Activated naive CD4-positive, alpha-beta T cell (primary cell): Measurements from ENCODE around the gene RPS19.
"Not testable (repeated sequence)": the region's sequence is repeated elsewhere in the genome, so short reads cannot be mapped to it uniquely, and the experiment has no call there.

Experiments used
- DNase-seq, 4 experiments: peaks; one replicate each; lab custom pipeline; 2025; lab: John Stamatoyannopoulos, UW

Gene RPS19

DNA sequence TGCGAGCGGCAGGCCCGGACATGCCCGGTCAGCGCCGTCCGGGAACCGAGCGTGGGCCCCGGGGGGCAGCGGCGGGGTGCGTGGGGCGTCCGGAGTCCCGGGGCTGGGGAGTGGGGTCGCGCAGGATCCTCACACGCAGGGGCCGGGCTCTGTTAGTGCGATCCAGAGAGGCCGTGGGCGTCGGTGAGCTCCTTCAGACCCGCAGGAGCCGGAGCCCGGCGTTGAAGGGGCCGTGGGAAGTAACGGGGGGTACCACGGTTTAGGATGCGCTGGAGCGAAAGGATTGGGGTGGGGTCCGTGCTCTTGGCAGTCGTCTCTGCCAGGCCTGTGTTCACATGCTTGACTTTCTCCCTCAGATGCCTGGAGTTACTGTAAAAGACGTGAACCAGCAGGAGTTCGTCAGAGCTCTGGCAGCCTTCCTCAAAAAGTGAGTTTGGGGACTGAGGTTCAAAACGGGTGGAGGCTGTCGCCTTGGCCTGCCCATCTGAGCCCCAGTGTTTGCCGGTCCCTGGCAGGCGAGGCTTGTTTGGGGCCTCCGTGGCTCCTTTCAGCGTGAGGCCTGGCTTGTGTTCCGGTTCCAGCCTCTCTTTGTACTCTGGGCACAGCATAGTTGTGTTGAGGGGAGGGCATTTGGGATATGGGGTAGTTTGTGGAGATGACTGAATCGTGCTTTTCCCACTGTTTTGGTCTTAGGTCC, 512 bp downstream of the RPS19 start:
- no peak for DNase-seq

DNA sequence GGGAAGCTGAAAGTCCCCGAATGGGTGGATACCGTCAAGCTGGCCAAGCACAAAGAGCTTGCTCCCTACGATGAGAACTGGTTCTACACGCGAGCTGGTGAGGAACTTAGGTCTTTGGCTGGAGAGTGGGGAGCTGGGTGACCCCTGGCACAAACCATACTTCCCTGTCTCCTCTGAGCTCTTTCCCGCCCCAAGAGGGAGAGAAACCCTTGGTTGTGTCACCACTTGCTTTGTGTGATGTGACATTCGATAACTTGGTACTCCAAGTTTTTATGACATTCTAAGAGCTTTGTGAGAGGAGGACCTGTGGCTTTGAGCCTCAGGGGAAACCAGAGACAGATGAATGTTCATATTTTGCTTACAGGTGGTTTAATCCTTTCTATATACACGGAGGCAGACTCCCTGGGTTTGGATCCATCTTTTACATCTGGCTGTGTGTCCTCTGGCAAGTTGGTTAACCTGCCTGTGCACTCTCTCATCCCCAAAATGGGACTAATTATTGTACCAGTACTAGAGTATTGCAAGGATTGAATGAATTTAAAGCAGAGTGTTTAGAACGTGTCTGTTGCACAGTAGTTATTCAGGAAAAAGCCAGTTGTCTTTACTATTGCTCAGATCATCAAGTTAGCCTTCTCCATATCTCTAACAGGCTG, 1.2 kb downstream of the RPS19 start:
- DNase-seq = no peak

DNA sequence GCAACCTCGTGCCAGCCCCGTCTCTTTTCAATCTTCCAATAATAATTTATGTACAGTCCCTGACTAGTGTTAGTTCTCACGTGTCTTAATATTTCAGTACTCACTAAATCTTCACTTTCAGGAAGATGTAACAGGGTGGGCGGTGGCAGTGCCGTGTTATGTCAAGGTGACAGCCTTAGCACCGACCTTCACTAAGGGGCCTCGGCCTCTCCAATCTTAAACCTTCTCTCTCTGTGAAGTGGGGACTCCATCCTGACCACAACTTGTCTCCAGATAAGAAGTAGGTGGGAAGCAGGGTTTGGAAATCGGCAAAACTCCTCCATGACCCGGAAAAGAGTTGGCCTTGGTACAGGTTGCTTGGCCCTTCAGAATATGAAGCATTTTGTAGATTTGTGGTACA, 1.8 kb downstream of the RPS19 start:
- DNase-seq = no peak

DNA sequence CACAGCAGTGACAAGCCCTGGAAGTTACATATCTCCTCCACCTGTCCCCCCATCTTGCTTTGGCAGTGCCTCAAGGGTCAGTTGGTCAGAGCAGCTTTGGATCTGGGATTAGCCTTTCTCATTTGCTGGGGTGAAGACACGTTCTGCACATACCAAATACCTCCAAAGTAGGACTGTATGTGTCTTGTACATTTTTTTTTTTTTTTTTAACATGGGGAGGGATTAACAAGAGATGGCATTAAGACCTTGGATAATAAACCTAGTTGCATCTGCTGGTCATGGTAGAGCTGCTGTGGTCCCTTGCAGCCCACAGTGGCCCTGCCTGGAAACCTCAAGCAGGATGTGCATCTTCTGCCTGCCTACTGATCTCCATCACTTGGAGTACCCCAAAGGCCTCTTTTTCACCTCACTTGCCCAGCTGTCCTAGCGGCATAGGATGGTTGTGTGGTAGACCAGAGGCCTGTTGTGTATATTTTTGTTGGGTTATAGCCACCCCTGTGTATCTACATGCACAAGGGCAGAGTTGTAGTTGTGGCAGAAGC, 2.5 kb downstream of the RPS19 start:
- no peak for DNase-seq

GRCh38 chr19:41863209-41863931, 3.3 kb downstream of the RPS19 start:
- no peak for DNase-seq

GRCh38 chr19:41864374-41864773, 4.3 kb downstream of the RPS19 start:
- no peak for DNase-seq

GRCh38 chr19:41866284-41866683, 6.2 kb downstream of the RPS19 start:
- DNase-seq = no peak

- DNase-seq = no peak
Observed at GRCh38 chr19:41868120-41868988, 8.3 kb downstream of the RPS19 start.

DNA sequence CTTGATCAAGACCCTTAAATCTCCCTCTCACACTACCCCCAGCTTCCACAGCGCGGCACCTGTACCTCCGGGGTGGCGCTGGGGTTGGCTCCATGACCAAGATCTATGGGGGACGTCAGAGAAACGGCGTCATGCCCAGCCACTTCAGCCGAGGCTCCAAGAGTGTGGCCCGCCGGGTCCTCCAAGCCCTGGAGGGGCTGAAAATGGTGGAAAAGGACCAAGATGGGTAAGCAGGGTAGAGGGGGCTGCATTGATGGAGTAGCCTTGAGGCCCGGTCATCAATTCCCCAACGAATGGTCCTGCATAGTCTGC, 8.9 kb downstream of the RPS19 start:
- no peak for DNase-seq

DNA sequence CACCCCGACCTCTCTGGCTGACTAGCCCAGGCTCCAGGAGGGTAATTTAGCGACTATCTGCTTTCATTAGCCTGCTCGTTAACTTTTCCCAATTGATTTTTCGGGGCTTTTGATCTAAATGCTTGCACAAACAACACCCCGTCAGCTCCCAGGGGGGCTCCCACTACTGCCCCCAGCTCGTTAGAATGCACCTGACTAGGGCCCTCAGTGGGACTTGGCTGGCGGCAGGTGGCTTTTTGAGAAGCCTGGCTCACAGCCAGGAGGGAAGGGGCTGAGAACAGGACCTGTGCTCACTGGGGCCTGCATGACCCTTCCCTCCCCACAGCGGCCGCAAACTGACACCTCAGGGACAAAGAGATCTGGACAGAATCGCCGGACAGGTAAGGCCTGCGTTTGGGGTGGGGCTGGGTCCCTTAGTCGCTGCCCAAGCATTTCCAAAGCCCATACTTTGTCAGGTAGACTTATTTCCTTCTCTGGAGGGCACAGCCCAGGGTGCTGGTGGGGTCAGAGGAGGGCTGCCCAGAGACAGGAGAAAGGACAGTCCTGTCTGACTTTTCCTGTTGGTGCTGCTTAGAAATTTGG, 9.4 kb downstream of the RPS19 start:
- no peak for DNase-seq

- DNase-seq = no peak
Observed at GRCh38 chr19:41870401-41870873, 10.4 kb downstream of the RPS19 start.

GRCh38 chr19:41871573-41872383, 11.7 kb downstream of the RPS19 start:
- peak in 2 of 4 experiments; percentile 38 to 48 for DNase-seq

- no peak for DNase-seq
Observed at GRCh38 chr19:41872384-41872774, 12.3 kb downstream of the RPS19 start.

DNA sequence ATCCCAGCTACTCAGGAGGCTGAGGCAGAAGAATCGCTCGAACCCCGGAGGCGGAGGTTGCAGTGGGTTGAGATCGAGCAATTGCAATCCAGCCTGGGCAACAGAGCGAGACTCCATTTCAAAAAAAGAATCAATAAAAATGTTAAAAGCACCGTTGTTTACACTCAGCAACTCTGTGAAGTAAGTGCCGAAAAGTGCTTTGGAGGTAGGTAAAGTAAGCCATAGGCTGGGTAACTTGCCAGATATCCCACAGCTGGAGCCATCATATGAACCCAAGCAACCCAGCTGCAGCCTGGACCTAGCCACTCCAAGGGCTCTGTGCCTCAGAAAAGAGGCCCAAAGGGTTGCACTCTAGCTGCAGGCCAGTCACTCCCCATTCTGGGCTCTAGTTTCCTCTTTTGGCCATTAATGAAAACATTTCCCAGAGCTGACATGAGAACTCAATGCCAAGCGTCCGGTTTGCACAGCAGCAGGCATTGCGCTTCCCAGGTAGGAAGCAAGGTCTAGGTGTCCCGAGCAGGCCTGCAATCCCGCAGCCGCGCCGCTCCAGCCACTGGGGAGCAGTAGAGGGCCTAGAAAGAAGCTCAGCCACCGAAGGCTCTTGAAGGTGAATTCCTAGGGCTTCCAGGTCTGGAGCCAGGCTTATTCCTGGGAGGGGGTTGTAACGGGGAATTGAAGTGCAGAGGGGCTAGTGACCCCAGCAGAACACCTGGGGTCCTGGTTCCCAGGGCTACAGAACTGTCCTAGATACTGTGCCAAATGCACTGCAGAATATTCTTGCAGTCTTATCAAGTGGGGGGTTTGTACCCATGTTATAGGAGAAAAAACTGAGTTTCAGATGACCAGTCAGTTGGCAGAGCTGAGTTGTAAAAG, 13.0 kb downstream of the RPS19 start:
- peak; percentile 45 to 66 (median 50) for DNase-seq

DNA sequence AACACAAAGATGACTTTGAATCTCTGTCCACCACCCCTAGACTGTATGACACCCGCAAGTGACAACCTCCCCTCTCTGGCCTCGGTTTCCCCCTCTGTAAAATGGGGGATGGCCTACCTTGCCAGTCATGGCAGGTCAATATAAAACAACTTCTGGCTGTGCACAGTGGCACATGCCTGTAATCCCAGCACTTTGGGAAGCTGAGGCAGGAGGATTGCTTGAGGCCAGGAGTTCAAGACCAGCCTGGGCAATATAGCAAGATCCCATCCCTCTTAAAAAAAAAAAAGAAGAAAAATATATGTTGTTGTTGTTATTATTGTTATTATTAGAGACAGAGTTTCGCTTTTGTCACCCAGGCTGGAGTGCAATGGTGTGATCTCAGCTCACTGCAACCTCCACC, 15.9 kb downstream of the RPS19 start:
- DNase-seq = not testable (repeated sequence)

GRCh38 chr19:41876847-41877832, 17.1 kb downstream of the RPS19 start, which contains the start of gene CD79A:
Gene CD79A (plus strand): TSS chr19:41877279. CDS start chr19:41877305, 26 bp downstream.
- no peak for DNase-seq

DNA sequence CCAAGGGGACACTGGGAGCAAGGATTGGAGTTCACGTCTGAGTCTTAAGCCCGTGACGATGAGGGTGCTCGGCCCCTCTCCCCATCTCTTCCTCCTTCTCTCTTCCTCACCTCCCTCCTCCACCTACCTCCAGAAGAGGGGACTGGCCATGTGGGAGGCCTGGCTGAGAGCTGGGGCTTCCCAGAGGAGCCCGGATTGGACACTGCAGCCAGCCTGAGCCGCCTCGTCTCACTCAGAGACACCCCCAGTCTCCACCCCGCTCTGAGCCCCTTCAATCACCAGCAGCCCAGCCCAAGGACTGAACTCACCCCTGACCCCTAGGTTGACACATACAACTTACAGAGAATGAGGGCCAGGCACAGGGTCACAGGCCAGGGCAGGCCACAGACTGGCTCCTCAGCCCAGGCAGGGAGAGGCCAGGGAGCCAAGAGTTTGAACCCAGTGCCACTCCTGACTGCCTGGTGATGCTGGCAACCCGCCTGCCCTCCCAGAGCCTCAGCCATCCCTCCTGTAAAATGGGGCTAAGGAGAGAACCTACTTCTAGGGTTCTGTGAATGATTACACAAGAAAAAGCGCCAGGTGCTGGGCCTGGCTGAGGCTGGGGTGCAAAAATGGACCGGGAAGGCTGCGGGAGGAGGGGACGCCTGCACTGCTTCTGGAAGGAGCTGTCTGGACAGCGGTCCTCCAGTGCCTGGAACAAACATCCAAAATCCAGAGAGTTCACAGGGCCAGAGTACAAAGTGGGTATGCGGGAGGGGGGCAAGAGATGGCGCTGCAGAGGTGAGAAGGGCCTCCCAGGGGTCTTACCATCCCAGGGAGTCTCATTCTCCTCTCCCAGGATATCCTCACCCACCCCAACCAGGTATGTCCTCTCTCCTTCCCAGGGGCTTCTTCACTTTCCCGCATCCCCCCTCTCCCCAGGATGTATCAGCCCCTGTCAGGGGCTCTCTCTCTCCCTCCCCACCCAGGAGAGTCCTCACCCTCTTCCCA, 18.2 kb downstream of the RPS19 start:
- no peak for DNase-seq
